GM21529 (cell line): ENCODE data around the gene SNX6.
"Not testable (repeated sequence)": the region's sequence is repeated elsewhere in the genome, so short reads cannot be mapped to it uniquely, and the experiment has no call there.

Experiments used
- ATAC-seq: cut with Tn5 transposase; IDR thresholded peaks from one replicate; pipeline ENCODE4 v1.9.1; 2021; ENCODE audit not compliant: unreplicated experiment

The SNX6 gene

DNA sequence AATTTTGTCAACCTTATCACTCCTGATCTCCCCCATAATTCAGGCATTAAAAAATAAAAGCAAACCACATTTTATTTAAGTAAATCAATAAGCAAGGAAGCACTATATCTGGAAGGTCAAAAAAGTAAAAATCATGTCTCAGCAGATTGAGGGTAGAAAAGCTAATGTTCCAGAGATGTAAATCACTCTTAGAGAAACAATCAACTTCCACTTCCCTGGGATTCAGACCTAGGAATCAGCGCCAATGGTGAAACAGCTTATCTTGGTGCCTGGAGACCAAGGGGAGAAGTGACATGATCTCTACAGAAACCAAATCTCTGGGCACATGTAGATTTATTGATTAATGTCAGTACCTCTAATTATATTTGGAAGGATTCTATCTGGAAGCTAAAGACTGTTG is 10.9 kb upstream of the SNX6 start:
- ATAC-seq = no peak

DNA sequence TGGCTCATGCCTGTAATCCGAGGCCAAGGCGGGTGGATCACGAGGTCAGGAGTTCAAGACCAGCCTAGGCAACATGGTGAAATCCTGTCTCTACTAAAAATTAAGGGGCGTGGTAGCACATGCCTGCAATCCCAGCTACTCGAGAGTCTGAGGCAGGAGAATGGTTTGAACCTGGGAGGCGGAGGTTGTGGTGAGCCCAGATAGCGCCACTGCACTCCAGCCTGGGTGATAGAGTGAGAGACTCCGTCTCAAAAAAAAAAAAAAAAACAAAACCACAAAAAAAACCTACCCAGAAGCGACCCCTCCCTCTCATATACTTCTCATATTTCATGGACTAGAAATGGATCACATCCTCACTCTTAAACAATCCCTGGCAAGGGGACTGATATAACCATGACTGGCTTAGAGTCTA is 4.4 kb upstream of the SNX6 start:
- ATAC-seq = not testable (repeated sequence)

DNA sequence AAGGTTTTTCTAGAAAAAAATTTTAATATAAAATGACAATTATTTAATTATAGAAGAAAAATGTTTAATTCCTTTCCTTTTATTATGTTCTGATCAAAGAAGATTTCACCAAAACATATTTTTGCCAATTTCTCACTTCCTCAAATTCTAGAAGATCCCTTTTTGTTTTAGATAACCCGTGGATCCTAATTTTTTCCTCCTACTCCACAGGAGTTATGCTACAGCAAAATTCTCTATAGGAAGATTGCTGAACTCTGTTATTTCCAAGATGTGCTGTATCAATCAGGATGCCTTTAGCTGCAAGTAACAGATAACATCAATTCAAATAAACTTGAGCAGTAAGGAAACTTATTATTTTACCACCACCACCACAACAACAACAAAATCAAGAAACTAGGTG is 3.8 kb upstream of the SNX6 start:
- ATAC-seq = no peak

DNA sequence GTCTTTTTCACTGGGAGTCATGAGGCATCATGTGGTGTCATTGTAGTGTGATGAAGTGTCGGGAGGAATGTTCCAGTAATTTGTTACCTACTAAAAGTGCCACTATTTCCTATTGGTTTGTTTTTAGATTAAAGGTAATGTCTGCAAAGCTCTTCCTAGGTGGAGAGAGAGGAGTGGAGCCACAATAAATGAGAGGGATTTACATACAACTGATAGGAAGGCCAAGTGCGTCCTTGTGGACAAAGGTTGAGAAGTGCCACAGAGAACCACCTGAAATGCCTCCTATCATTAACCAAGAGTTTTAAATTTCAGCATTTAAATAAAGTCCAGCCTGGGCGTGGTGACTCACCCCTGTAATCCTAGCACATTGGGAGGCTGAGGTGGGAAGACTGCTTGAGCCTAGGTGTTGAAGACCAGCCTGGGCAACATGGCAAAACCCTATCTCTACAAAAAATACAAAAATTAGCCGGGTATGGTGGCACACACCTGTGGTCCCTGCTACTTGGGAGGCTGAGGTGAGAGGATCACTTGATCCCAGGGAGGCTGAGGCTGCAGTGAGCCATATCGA is 2.5 kb upstream of the SNX6 start:
- ATAC-seq = no peak

DNA sequence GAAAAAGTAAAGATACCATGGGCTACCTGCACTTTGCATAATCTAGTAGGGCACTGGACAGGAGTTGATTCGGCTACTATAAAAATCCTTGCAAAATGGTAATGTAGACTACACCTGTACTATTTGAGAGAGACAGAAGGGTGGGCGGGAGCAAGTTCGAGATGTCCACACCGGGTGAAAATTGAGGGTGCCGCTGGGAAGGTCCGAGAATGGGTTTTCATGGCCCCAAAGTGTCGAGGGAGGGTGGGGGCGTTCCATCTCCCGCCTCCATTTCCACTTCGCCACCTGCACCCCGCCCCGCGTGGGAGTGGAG is 648 bp downstream of the SNX6 start:
- no peak for ATAC-seq

DNA sequence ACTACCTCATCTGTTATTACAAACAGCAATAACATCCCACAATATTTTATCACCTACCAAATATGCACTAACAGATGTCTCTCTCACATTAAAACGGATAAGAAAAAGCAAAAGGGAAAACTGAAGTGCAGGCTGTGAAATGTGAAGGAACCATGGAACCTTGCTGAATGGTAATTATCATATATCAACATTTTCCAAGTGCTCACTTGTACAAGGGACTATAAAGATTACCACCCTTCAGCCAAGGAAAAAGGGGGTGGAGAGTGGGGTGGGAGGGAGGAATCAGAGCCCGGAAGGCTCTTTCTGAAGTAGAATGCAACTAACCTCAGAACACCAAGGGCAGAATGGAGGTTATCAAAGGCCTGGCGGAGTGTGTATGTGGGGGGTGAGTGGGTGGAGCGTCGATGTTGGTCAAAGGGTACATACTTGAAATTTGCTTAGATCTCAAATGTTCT is 1.2 kb downstream of the SNX6 start:
- ATAC-seq = no peak

DNA sequence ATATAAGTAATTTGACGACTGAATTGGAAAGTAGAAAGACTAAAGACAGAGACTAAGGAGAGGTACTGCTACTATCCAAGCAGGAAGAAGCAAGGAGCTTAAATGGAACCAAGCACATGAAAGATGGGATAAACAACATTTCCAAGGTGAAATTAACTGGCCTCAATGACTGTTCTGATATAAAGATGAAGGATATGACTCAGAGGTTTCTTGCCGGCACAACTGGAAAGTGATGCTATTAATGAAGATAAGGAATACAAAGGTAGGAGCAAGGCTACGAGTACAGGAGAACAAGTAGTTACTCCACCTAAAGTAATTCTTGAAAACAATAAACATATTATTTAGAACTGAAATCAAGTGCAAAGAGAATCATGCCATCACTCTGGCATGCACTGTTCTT is 6.4 kb downstream of the SNX6 start:
- ATAC-seq = no peak

DNA sequence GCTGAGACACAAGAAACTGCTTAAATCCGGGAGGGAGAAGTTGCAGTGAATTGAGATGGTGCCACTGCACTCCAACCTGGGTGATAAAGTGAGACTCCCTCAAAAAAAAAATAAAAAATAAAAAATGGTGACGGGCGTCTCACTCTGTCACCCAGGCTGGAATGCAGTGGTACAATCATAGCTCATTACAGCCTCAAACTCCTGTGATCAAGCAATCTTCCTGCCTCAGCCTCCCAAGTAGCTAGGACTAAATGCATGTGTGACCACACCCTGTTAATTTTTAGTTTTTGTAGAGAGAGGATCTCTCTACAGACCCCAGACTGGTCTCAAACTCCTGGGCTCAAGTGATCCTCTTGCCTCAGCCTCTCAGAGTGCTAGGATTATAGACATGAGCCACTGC is 9.1 kb downstream of the SNX6 start:
- no peak for ATAC-seq

DNA sequence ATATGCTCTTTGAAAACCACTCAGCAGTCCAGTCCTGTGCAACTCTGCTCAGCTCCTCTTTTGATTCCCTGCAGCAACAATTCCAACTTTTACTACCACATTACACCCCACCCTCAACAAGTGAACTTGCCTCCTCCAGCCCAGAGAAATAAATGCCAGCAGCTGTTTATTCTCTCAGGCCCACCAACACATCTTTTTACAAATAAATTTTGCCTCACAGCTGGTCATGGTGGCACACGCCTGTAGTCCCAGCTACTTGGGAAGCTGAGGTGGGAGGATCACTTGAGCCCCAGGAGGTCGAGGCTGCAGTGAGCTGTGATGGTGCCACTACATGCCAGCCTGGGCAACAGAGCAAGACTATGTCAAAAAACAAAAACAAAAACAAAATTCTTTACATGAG is 9.8 kb downstream of the SNX6 start:
- ATAC-seq = no peak

DNA sequence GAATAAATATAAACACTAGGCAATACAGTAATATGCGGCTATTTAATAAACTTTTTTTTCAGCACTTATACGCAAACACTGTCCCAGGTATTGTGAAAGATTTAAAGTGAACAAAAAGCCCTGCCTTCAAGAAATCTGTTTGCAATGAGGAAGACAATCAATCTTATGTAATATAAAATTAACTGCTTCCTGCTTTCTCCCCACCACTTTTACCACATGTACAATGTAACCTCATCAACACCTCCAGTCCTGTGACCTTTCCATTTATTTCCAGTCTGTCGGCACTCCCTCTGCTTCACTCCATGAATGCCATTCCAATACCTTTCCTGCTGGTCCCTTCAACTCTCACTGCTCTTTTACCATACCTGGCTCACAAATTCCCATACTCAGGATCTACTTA is 10.5 kb downstream of the SNX6 start:
- ATAC-seq = no peak

DNA sequence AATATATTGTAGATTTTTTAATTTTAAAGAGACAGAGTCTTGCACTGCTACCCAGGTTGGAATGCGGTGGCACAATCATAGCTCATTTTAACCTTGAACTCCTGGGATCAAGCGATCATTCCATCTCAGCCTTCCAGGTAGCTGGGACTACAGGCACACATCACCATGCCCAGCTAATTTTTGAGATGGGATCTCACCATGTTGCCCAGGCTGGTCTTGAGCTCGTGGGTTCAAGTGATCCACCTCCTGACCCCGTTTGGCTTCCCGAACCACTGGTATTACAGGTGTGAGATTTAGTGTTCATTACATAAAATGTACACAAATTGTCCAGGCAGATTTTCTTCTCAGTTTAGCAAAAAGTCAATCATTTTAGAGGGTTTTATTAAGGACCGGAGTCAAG is 13.6 kb downstream of the SNX6 start:
- ATAC-seq = no peak

DNA sequence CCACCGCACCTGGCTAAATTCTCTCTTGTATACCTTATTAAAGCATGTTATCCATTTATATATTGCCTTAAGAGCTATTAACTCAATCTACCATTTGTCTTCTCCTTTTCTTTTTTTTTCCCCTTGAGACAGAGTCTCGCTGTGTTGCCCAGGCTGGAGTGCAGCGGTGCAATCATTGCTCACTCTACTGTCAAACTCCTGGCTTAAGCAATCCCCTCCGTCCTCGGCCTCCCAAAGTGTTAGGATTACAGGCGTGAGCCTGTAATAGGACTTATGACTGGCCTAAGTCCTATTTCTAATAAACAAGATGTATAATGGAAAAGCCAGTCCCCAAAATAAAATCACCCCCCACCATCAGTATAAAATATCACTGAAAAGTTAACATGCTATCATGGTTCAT is 14.4 kb downstream of the SNX6 start:
- ATAC-seq = no peak

DNA sequence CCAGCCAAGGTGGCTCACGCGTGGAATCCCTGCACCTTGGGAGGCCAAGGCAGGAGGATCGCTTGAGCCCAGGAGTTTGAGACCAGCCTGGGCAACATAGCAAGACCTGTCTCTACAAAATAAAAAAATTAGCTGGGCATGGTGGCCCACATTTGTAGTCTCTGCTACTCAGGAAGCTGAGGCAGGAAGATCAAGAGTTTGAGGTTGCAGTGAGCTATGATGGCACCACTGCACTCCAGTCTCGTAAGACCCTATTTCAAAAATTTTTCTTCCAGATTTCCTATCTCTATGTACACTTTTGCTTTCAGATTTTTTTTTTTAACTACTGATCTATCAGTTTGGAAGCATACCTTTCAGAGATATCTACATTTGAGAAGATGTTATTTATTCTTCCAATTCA is 15.3 kb downstream of the SNX6 start:
- ATAC-seq = no peak

DNA sequence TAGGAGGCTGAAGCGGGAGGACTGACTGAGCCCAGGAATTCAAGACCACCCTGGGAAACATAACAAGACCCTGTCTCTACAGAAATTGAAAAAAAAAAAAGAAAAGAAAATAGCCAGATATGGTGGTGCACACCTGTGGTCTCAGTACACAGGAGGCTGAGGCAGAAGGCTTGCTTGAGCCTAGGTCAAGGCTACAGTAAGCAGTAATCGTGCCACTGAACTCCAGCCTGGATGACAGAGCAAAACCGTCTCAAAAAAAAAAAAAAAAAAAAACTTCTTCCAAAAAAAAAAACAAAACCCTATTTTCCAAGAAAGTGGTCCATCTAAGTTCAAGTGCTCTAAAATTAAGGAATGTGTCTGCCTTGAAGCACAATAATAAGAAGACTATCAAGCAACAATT is 19.8 kb downstream of the SNX6 start:
- no peak for ATAC-seq

DNA sequence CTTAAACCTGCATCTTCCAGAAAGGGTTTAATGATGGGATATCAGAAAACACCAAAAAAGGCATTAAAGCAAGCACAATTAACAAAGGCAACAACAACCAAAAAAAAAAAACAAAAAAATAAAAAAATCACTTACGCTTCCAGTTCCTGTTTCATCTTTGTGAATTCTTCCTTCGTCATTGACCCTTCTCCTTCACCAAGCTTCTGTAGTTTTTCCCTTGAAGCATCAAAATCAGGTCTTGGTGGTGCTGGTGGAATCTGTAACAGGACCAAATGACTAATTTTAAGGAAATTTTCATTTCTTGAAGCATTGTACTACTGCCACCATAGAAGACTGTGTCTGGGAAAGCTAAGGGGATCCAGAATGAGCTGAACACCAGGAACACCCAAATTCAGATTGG is 24.5 kb downstream of the SNX6 start:
- no peak for ATAC-seq

DNA sequence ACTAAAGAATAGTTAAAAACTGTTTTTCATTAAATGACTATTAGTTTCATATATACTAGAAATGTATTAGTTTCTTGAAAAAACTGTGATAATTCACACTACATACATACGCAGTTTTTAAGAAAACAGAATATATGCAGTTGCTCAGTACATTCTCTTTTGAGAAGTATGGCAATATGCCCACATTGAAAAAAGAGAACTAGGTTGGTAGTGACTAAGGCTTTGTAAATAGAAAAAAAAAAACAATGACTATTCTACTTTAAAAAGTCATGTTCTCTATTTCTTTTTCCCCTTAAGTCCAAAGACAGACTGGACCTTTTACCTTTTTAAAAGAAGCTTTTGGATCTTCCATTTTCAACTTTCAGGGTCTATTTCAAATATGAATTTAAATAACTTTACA is 25.0 kb downstream of the SNX6 start:
- no peak for ATAC-seq

DNA sequence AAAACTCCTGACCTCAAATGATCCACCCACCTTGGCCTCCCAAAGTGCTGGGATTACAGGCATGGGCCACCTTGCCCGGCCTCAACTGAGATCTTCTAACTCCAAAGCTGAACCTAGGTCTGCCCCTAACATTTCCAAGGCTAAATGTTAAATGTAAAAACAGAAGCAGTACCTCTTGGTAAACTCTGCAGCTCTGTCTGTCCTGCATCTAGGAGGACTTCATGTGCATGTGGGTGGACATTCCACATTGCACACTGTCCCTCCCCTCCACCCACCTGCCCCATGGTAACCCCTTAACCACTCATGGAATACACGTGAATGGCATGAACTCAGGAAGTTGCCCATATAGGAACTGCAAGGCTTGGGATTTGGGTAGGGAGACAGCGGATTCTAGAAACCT is 33.1 kb downstream of the SNX6 start:
- ATAC-seq = no peak

DNA sequence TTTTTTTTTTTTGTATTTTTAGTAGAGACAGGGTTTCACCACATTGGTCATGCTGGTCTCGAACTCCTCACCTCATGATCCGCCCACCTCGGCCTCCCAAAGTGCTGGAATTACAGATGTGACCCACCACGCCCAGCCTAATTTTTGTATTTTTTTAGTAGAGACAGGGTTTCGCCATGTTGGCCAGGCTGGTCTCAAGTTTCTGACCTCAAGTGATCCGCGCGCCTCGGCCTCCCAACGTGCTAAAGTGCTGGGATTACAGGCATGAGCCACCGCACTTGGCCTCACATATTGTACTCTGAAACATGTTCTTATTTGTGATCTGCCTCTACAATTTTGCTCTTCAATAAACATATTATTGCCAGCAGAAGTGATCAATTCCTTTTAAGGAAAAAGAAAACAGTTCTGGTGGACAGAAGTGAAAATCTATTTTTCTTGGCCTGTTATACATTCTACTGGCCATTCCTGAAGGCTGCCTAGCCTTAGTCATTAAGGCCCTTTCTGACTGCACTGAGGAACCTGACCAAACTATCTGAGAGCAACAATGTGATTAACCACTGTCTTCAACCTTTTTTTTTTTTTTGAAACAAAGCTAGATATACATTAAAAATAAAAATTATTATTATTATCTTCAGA is 36.1 kb downstream of the SNX6 start:
- no peak for ATAC-seq

DNA sequence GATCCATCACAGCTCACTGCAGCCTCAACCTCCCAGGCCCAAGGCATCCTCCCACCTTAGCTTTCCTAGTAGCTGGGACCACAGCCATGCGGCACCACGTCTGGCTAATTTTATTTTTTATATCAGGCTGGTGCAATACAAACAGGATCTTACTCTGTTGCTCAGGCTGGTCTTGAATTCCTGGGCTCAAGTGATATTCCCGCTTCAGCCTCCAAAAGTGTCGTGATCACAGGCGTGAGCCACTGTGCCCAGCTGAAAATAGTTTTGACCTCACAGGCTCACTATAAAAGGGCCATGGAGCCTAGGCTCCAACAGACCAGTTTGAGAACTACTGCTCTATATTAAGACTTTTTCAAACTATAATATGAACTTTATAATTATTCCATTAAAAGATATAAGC is 37.3 kb downstream of the SNX6 start:
- no peak for ATAC-seq

DNA sequence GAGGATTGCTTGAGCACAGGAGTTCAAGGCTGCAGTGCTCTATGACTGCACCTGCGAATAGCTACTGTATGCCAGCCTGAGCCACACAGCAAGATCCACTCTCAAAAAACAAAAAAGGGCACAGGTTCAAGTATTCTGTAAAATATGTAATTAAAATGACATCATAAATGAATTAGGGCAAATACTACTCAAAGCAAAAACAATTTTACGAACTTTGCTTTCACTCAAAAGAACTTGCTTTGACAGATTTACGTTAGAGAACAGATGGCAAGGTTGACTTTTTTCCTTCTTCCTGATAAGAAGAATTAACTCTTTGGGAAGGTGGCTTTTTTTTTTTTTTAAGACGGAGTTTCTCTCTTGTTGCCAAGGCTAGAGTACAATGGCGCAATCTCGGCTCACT is 46.4 kb downstream of the SNX6 start:
- ATAC-seq = no peak

DNA sequence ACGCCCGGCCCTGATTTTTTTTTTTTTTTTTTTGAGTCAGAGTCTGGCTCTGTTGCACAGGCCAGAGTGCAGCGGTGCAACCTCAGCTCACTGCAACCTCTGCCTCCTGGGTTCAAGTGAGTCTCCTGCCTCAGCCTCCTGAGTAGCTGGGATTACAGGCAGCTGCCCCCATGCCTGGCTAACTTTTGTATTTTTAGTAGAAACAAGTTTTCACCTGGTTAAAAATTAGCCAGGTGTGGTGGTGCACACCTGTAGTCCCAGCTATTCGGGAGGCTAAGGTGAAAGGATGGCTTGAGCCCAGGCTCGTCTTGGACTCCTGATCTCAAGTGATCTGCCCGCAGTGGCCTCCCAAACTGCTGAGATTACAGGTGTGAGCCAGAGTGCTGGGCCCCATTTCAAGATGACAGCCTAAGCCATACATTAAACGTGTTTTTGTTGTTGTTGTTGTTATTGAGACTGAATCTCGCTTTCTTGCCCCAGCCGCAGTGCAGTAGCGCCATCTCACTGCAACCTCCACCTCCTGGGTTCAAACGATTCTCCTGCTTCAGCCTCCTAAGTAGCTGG is 47.7 kb downstream of the SNX6 start:
- no peak for ATAC-seq

DNA sequence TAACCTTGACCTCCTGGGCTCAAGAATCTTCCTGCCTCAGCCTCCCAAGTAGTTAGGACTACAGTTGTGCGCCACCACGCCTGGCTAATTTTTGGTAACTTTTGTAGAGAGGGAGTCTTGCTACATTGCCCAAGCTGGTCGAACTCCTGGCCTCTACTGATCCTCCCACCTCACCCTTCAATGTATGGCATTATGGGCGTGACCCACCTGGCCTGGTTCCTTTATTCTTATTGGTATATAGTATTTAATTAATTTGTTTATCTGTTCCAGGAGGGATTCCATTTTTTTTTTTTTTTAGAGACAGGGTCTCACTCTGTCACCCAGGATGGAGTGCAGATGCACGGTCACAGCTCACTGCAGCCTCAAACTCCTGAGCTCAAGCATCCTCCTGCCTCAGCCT is 49.6 kb downstream of the SNX6 start:
- no peak for ATAC-seq

DNA sequence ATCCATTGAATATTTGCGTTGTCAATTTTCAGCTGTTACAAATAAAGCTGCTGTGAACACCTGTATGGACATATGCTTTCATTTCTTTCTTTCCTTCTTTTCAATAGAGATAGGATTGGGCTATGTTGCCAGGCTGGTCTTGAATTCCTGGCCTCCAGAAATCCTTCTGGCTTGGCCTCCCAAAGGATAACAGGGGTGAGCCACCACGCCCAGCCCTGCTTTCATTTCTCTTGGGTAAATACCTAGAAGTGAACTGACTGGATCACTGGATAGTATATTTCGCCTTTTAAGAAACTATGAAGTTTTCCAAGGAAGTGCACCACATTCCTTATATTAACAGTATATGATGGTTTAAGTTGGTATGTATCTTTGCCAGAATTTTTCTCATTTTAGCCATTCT is 58.2 kb downstream of the SNX6 start:
- no peak for ATAC-seq
